ENCODE results near the gene SPACA7.

DNA sequence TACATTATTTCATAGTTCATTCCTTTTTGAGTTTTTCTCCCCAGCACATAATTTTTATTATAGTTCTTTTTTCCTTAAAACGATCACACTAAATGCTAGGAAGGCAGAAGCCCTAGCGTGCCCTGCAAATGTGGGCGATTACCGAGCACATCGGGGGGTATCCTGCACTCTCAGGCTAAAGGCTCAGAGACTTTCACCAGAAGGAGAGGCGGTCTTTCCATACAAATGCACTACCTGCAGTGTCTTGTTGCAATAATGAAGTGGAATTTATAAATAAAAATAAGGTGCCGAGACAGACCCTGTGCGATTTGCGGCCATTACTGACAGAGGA is 29.3 kb upstream of the SPACA7 start:
- no peak for TF ChIP-seq CTCF (IDR thresholded peaks at IDR 0.05; ENCODE audit: poor library complexity, severe bottlenecking)
- TF ChIP-seq EZH2 (IDR thresholded peaks at IDR 0.05; ENCODE audit: borderline replicate concordance, insufficient read depth, low read length, poor library complexity, severe bottlenecking) = no peak
- TF ChIP-seq POLR2AphosphoS5 (IDR thresholded peaks at IDR 0.05) = peak; percentile 63
- TF ChIP-seq RAD21 (conservative IDR thresholded peaks at IDR 0.05) = peak; percentile 18
- no peak for TF ChIP-seq EP300 (conservative IDR thresholded peaks at IDR 0.05; ENCODE audit: poor library complexity, severe bottlenecking)
- TF ChIP-seq TAF1 (IDR thresholded peaks at IDR 0.05; ENCODE audit: low read depth) = no peak
- TF ChIP-seq SMC3 (conservative IDR thresholded peaks at IDR 0.05; ENCODE audit: poor library complexity) = no peak
- no peak for TF ChIP-seq MXI1 (conservative IDR thresholded peaks at IDR 0.05; ENCODE audit: poor library complexity, severe bottlenecking)
- TF ChIP-seq, protein P1, sequence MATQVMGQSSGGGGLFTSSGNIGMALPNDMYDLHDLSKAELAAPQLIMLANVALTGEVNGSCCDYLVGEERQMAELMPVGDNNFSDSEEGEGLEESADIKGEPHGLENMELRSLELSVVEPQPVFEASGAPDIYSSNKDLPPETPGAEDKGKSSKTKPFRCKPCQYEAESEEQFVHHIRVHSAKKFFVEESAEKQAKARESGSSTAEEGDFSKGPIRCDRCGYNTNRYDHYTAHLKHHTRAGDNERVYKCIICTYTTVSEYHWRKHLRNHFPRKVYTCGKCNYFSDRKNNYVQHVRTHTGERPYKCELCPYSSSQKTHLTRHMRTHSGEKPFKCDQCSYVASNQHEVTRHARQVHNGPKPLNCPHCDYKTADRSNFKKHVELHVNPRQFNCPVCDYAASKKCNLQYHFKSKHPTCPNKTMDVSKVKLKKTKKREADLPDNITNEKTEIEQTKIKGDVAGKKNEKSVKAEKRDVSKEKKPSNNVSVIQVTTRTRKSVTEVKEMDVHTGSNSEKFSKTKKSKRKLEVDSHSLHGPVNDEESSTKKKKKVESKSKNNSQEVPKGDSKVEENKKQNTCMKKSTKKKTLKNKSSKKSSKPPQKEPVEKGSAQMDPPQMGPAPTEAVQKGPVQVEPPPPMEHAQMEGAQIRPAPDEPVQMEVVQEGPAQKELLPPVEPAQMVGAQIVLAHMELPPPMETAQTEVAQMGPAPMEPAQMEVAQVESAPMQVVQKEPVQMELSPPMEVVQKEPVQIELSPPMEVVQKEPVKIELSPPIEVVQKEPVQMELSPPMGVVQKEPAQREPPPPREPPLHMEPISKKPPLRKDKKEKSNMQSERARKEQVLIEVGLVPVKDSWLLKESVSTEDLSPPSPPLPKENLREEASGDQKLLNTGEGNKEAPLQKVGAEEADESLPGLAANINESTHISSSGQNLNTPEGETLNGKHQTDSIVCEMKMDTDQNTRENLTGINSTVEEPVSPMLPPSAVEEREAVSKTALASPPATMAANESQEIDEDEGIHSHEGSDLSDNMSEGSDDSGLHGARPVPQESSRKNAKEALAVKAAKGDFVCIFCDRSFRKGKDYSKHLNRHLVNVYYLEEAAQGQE (IDR thresholded peaks at IDR 0.05; ENCODE audit: borderline replicate concordance) = no peak
